Measurements from ENCODE around the gene APOL1.
"Not testable (repeated sequence)": the region's sequence is repeated elsewhere in the genome, so short reads cannot be mapped to it uniquely, and the experiment has no call there.

Gene APOL1

GRCh38 chr22:36271951-36272350, 19.0 kb downstream of the APOL1 start:
- H3K4me3 ChIP-seq (ENCODE audit: low read depth, low read length); H3K79me2 ChIP-seq (ENCODE audit: control insufficient read depth, insufficient read depth, low read length, unreplicated experiment); H3K36me3 ChIP-seq (ENCODE audit: insufficient read depth, low read length); H3K27ac ChIP-seq (ENCODE audit: low read depth, low read length); H3K27me3 ChIP-seq (ENCODE audit: insufficient read depth, low read length); H3K4me1 ChIP-seq (ENCODE audit: control insufficient read depth, insufficient read depth, low read length, unreplicated experiment); H2AFZ ChIP-seq (ENCODE audit: low read length, unreplicated experiment): not testable (repeated sequence)

- Histone ChIP-seq H3K27ac (ENCODE audit: low read depth, low read length) (no peak overlapping the region), H2AFZ (ENCODE audit: low read length, unreplicated experiment) (no peak overlapping the region), H3K36me3 (ENCODE audit: insufficient read depth, low read length) (no peaks in the 10 kb centered on the region), H3K27me3 (ENCODE audit: insufficient read depth, low read length) (no peaks in the 10 kb centered on the region), H3K4me3 (ENCODE audit: low read depth, low read length) (no peak overlapping the region), H3K79me2 (ENCODE audit: control insufficient read depth, insufficient read depth, low read length, unreplicated experiment) (no peaks in the 10 kb centered on the region), H3K4me1 (ENCODE audit: control insufficient read depth, insufficient read depth, low read length, unreplicated experiment) (no peaks in the 10 kb centered on the region)
Observed at GRCh38 chr22:36274531-36274930, 21.6 kb downstream of the APOL1 start.

GRCh38 chr22:36277482-36278291, 24.8 kb downstream of the APOL1 start:
- H3K4me3 ChIP-seq (ENCODE audit: low read depth, low read length): no peak overlapping the region
- no peaks in the 10 kb centered on the region for H3K79me2 ChIP-seq (ENCODE audit: control insufficient read depth, insufficient read depth, low read length, unreplicated experiment)
- no peak overlapping the region for H3K27ac ChIP-seq (ENCODE audit: low read depth, low read length)
- no peaks in the 10 kb centered on the region for H3K36me3 ChIP-seq (ENCODE audit: insufficient read depth, low read length)
- H3K27me3 ChIP-seq (ENCODE audit: insufficient read depth, low read length): no peaks in the 10 kb centered on the region
- no peaks in the 10 kb centered on the region for H3K4me1 ChIP-seq (ENCODE audit: control insufficient read depth, insufficient read depth, low read length, unreplicated experiment)
- no peak overlapping the region for H2AFZ ChIP-seq (ENCODE audit: low read length, unreplicated experiment)

- H3K27me3 ChIP-seq (ENCODE audit: insufficient read depth, low read length): no peaks in the 10 kb centered on the region
- no peaks in the 10 kb centered on the region for H3K79me2 ChIP-seq (ENCODE audit: control insufficient read depth, insufficient read depth, low read length, unreplicated experiment)
- H3K4me1 ChIP-seq (ENCODE audit: control insufficient read depth, insufficient read depth, low read length, unreplicated experiment): no peaks in the 10 kb centered on the region
- no peak overlapping the region for H2AFZ ChIP-seq (ENCODE audit: low read length, unreplicated experiment)
- no peak overlapping the region for H3K4me3 ChIP-seq (ENCODE audit: low read depth, low read length)
- no peak overlapping the region for H3K27ac ChIP-seq (ENCODE audit: low read depth, low read length)
- H3K36me3 ChIP-seq (ENCODE audit: insufficient read depth, low read length): no peaks in the 10 kb centered on the region
Observed at GRCh38 chr22:36279219-36279666, 26.3 kb downstream of the APOL1 start.

GRCh38 chr22:36280379-36280778, 27.4 kb downstream of the APOL1 start:
- H3K27ac ChIP-seq (ENCODE audit: low read depth, low read length): no peak overlapping the region

GRCh38 chr22:36281781-36282327, 28.9 kb downstream of the APOL1 start:
- peaks cover 2% of the 10 kb centered on the region for H3K79me2 ChIP-seq (ENCODE audit: control insufficient read depth, insufficient read depth, low read length, unreplicated experiment)
- no peaks in the 10 kb centered on the region for H3K27me3 ChIP-seq (ENCODE audit: insufficient read depth, low read length)
- no peak overlapping the region for H3K4me3 ChIP-seq (ENCODE audit: low read depth, low read length)
- H3K4me1 ChIP-seq (ENCODE audit: control insufficient read depth, insufficient read depth, low read length, unreplicated experiment): no peaks in the 10 kb centered on the region
- H3K36me3 ChIP-seq (ENCODE audit: insufficient read depth, low read length): no peaks in the 10 kb centered on the region; the same call in 1 of the 2 replicates
- H2AFZ ChIP-seq (ENCODE audit: low read length, unreplicated experiment): no peak overlapping the region
- H3K27ac ChIP-seq (ENCODE audit: low read depth, low read length): no peak overlapping the region

More at GRCh38 chr22:36280379-36280778, 27.4 kb downstream of the APOL1 start:
- Histone ChIP-seq H3K27me3 (ENCODE audit: insufficient read depth, low read length) (no peaks in the 10 kb centered on the region), H3K4me1 (ENCODE audit: control insufficient read depth, insufficient read depth, low read length, unreplicated experiment) (no peaks in the 10 kb centered on the region), H3K36me3 (ENCODE audit: insufficient read depth, low read length) (no peaks in the 10 kb centered on the region; the same call in 1 of the 2 replicates), H2AFZ (ENCODE audit: low read length, unreplicated experiment) (no peak overlapping the region), H3K79me2 (ENCODE audit: control insufficient read depth, insufficient read depth, low read length, unreplicated experiment) (no peaks in the 10 kb centered on the region), H3K4me3 (ENCODE audit: low read depth, low read length) (no peak overlapping the region)

GRCh38 chr22:36282328-36282831, 29.4 kb downstream of the APOL1 start:
- no peaks in the 10 kb centered on the region for H3K27me3 ChIP-seq (ENCODE audit: insufficient read depth, low read length)
- no peaks in the 10 kb centered on the region; the same call in 1 of the 2 replicates for H3K36me3 ChIP-seq (ENCODE audit: insufficient read depth, low read length)
- no peak overlapping the region for H2AFZ ChIP-seq (ENCODE audit: low read length, unreplicated experiment)
- no peak overlapping the region for H3K27ac ChIP-seq (ENCODE audit: low read depth, low read length)
- no peaks in the 10 kb centered on the region for H3K4me1 ChIP-seq (ENCODE audit: control insufficient read depth, insufficient read depth, low read length, unreplicated experiment)
- H3K4me3 ChIP-seq (ENCODE audit: low read depth, low read length): no peak overlapping the region
- peaks cover 2% of the 10 kb centered on the region for H3K79me2 ChIP-seq (ENCODE audit: control insufficient read depth, insufficient read depth, low read length, unreplicated experiment)

GRCh38 chr22:36284171-36284571, 31.2 kb downstream of the APOL1 start:
- Histone ChIP-seq H3K27ac (ENCODE audit: low read depth, low read length) (no peak overlapping the region), H3K79me2 (ENCODE audit: control insufficient read depth, insufficient read depth, low read length, unreplicated experiment) (peaks cover 2% of the 10 kb centered on the region), H3K4me1 (ENCODE audit: control insufficient read depth, insufficient read depth, low read length, unreplicated experiment) (no peaks in the 10 kb centered on the region), H3K36me3 (ENCODE audit: insufficient read depth, low read length) (no peaks in the 10 kb centered on the region; the same call in 1 of the 2 replicates), H3K27me3 (ENCODE audit: insufficient read depth, low read length) (no peaks in the 10 kb centered on the region), H3K4me3 (ENCODE audit: low read depth, low read length) (no peak overlapping the region), H2AFZ (ENCODE audit: low read length, unreplicated experiment) (no peak overlapping the region)

GRCh38 chr22:36285017-36285416, 32.1 kb downstream of the APOL1 start:
- H3K27me3 ChIP-seq (ENCODE audit: insufficient read depth, low read length): no peaks in the 10 kb centered on the region
- H3K4me1 ChIP-seq (ENCODE audit: control insufficient read depth, insufficient read depth, low read length, unreplicated experiment): no peaks in the 10 kb centered on the region
- H3K4me3 ChIP-seq (ENCODE audit: low read depth, low read length): no peak overlapping the region
- H2AFZ ChIP-seq (ENCODE audit: low read length, unreplicated experiment): no peak overlapping the region
- H3K27ac ChIP-seq (ENCODE audit: low read depth, low read length): no peak overlapping the region
- no peaks in the 10 kb centered on the region; the same call in 1 of the 2 replicates for H3K36me3 ChIP-seq (ENCODE audit: insufficient read depth, low read length)
- H3K79me2 ChIP-seq (ENCODE audit: control insufficient read depth, insufficient read depth, low read length, unreplicated experiment): peaks cover 2% of the 10 kb centered on the region

- Histone ChIP-seq H2AFZ (ENCODE audit: low read length, unreplicated experiment) (no peak overlapping the region), H3K4me1 (ENCODE audit: control insufficient read depth, insufficient read depth, low read length, unreplicated experiment) (no peaks in the 10 kb centered on the region), H3K79me2 (ENCODE audit: control insufficient read depth, insufficient read depth, low read length, unreplicated experiment) (peaks cover 2% of the 10 kb centered on the region), H3K27me3 (ENCODE audit: insufficient read depth, low read length) (no peaks in the 10 kb centered on the region), H3K27ac (ENCODE audit: low read depth, low read length) (no peak overlapping the region), H3K4me3 (ENCODE audit: low read depth, low read length) (no peak overlapping the region), H3K36me3 (ENCODE audit: insufficient read depth, low read length) (no peaks in the 10 kb centered on the region; the same call in 1 of the 2 replicates)
Observed at GRCh38 chr22:36285545-36285944, 32.6 kb downstream of the APOL1 start.

All from ACC112 (cell line).